ENCODE results near the gene NDUFAF4.

The NDUFAF4 gene

DNA sequence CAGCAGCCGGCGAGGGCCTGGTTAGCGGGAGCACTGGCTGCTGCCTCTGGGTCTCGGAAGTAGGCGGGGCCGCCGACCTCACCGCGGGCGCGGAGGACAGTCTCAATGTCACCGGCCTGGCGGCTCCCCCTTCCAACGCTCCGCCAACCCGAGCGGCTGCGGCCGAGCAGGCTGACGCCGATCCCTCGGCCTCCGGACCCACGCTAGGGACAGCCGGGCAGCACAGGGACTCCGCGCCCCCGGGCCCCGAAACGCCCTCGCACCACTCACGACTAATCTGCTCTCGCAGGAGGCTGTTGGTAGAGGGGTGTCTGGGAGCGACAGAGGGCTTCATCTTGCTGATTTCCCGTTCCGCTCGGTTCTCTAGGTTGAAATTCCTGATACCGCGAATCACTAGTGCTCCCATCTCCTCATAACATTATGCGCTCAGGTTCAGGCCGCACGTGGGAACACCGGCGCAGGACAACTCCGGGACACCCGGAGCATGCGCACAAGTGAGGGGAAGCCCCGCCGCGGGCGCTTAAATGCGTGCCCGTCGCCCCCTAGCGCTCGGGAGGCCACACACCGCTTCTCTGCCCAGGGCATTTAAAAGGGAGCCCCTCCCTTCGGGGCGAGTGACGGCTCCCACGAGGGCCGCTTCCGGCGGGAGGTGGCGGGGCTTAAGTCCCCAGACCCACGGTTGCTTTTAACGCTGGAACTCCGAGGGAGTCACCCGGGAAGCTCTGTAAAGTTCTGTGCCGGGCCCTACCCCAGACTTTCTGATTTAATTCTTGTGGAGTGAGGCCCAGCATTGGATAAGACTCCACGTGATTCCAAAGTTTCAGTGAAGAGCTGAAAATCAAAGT, at the start of gene NDUFAF4:
TSS of gene NDUFAF4 (minus strand) at position 496 of the 845 bp plus-strand sequence. CDS start at position 406, 90 bp downstream.
- peak; percentile 97 for DNase-seq

DNA sequence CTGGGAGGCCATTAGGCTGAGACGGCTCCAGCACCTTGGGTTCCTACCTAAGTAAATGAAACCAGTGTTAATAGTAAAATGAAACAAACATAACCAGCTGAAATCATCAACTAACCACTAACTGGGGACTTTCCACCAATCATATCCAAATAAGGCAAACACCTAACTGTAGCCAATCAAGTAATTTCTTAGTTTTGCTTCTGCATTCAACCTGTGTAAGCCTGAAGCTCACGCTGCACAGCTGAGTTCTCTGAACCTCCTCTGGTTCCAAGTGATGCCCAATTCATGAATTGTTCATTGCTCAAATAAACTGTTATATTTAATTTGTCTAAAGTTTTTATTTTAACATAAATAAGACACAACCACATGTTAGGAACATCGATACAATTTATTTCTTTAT, 49.4 kb upstream of the NDUFAF4 start:
- DNase-seq = no peak

DNA sequence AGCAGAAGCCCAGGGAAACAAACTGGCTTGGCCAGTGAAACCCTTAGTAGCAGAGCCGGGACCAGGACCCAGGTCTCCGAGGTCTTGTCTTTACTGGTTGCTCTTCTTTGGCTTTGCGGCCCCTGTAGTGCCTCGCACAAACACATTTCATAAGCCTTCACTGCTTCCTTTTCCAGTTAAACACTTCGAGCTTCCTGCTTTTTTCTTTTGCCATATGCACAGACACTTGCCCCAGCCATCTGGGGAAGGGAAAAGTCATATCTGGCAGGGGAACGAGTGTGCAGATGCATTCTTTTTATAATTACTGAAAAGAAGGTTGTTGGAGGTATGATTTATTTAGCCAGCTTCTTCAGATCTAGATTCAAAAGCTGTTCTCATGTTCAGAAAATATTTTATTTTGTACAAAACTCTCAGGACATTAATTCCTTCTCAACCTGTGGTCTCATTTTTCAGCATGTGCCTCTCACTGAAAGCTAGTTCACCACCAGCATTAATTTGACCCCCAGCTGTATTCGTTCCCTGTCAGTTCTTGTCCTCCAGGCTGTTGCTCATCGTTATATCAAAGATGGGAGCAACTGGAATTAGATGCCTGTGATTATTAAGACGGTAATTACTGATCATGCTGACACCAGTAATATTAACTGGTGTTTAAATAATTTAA, 46.0 kb upstream of the NDUFAF4 start:
- DNase-seq = no peak

DNA sequence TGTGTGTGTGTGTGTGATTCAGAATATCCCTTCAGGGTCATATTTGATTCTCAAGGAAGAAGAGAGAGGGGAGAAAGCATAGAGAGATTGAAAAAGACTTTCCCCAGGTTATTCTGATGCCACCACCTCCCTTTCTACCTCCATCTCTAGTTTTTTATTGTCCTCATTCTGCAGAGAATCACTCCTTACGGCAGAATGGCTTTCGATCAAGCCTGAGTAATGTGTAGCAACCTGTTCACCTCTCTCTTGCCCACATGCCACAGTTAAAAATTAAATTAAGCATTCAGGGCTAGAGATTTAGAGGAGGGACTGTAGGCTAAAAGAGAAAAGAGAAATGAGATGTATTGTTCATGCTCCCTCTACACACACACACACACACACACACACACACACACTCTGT, 45.0 kb upstream of the NDUFAF4 start:
- no peak for DNase-seq

DNA sequence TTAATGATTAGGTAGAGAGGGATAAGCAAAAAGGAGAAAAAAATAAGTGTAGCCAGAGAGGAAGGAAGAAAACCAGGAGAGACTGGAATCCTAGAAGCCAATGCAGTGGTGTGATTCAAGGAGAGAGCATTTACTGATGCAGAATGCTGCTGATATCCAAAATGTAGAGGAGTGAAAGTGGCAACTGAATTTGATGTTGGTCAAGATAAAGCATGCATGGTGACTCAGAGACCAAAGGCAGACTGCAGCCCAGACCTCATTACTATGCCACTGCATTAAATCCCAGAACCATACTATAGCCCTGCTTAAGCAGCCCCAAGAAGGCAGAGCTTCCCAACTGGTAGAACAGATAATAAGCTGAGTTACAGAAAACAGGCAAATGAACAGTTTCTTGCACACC, 42.6 kb upstream of the NDUFAF4 start:
- no peak for DNase-seq

DNA sequence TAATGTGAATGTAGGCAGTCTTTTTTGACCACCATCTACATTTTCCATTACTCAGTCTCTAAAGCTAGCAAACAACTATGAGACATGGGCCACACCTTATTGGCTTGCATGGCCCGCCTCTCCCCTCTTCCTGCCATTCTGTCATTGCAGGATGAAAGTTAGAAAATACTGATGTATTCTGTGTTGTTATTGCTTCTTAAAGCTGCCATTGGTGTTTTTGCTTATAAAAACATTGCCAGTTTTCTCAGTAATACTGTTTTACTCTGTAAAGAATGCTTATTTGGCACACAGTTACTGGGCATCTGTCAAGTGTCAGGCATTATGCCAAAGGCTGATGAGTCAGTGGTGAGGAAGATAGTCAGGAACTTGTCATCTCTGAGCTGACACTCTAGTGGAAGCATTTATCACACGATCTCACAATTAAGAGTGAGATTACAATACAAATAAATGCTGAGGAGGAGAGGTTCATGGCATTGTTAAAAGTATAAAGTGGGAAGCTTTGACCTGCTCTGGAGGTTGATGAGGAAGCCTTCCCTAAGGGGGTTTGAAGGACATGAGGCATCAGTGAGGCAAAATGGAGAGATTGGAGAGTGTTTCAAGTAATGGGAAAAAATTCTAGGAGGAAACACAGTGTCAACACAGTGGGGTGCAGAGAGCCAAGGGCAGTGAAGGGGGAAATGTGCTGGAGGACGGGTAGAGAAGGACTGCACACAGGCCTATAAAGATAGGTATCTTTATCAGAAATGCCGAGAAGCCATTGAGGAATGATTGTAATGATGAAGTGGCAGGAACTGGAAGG, 41.5 kb upstream of the NDUFAF4 start:
- no peak for DNase-seq

DNA sequence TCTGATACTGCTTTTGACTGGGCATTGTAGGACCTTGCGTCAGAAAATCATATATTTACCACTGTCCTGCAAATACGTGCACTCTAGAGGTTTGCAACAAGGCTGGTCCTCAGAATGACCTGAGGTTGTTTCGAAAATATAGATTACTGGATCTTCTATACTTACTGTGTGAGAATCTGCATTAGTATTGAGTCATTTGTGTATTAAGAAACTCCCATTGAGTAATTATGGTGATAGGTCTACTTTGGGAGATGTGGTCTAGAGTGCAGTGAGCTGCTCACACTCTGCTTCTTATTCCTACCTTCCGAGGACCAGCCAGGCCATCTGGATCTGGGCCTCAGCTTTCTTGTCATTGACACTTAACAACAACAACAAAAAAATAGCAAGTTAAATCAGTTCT, 36.4 kb upstream of the NDUFAF4 start:
- no peak for DNase-seq

DNA sequence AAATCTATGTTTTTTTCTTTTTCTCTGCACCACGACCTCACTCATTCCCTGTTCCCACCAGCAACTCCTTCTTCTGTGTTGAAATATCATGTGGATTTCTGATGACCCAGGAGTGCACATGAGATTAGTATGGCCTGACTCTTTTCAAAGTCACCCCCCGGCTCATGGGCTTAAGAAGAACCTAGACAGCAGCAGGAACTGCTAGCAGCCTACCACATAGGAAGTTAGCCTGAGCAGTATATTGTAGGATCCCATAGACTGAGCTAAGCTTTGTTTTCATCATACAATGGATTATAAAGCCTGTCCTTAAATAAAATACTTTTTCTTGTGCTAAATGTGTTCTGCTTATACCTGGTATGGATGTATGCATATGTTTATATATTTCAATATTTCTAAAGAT, 33.5 kb upstream of the NDUFAF4 start:
- no peak for DNase-seq

DNA sequence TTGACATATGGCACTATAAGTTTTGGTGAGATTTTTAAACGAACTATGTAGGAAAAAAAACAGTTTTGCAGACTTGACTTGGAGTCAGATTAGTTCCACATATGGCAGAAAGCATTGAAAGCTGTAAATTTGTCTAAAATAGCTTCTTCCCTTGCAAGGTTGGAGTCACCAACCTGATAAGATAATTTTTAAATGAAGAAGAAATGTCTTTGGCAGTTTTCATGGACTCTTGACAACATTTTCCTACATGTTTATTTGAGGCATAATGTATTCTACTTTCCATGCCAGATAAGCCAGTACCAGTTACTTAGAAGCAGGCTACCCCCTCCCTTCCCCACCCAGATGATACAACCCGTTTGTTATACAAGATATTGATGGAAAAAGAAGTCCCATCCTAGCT, 32.0 kb upstream of the NDUFAF4 start:
- no peak for DNase-seq

DNA sequence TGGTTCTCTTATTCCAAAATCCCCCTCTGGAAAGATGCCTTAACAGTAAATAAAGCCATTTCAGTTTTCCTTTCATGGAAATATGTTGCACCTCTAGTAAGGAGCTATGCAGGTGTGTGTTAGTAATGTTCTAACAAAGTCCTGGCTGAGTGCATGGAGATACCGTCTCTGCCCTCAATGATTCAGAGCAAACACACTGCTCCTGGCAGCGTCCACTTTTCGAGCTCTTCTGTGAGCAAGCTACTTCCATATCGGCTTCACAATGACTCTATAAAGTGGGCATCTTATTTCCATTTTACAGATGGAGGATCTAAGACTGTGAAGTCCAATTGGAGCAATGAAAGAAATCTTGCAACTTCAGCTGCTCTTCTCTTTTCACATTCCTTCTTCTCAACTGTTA, 30.0 kb upstream of the NDUFAF4 start:
- no peak for DNase-seq

DNA sequence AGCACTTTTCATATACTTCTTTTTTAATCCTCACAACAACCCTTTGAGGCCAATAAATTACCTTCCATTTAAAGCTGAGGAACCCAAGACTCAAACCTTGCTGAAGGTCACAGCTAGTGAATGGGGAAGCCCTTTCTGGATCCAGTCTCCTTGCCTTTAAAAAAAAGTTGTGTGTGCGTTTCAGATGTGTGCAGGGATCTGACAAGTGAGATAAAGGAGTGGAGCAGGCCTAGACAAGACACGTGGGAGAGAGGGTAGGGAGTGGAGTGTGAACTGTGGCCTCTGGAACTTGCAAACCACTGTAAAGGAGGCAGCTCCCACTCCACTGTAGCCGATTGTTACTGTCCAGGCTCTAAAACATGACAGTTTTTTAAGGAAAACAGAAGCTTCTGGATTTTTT, 28.7 kb upstream of the NDUFAF4 start:
- no peak for DNase-seq

DNA sequence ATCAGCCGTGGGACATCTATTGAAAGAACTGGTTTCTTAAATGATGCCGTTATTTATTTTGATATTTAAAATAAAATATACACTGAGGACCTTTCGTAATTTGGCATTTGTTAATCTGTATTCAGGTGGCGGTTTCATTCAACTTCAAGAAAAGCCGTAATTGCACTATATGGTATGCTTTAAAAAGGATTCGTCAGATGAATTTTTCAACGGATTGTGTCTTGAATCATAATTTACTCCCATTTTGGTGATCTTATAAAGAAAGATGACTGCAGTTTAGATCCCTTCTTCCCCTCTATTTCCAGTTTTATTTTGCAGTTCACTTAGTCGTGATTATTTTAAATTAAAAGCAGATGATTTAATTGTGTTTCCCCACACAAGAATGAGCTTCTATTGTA, 27.6 kb upstream of the NDUFAF4 start:
- no peak for DNase-seq

DNA sequence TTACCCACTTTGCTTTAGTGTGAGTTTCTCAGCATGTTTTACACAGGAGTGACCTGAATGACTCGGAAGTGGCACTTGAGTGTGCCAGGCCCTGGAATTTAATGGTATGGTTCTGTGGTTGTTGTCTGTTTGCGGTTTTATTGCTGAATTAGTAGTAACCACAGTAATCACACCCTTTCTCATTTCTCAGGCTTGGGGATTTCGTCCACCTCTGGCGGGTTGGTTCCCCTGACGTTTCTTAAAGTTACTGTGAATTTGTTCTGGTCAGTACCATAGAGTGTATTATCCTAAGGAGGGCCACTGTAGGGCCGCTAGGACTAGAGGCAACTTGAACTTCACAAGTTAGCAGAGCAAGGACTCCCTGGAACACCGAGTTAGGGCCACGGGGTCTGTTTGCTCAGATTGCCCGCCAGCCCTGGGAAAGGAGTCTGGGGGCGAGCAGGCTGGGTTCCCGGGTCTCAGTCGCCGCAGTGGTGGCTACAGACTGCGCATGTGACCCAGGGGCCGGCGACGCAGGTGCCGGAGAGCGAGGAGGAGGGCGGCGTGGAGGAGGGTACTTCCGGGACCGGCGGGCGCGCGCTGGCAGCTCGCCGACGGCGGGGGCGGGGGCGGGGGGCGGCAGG, 26.3 kb upstream of the NDUFAF4 start:
- DNase-seq = no peak

DNA sequence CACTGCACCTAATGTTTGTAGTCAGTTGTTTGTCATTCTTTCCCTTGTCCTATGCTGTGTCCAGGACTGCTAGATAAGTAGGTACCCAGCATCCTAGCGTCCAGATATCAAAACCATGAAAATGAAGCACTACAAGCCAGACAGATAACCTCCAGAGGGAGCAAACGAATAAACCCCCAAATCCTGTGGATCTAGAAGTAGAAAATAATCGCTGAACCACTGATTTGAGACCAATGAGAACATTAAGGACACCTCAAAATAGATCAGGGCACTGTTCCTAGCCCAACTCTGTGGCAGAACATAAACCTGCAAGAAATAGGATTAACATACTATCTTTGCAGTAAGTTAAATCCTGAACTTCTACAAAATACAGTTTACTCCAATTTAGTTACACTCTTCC, 25.7 kb upstream of the NDUFAF4 start:
- no peak for DNase-seq

DNA sequence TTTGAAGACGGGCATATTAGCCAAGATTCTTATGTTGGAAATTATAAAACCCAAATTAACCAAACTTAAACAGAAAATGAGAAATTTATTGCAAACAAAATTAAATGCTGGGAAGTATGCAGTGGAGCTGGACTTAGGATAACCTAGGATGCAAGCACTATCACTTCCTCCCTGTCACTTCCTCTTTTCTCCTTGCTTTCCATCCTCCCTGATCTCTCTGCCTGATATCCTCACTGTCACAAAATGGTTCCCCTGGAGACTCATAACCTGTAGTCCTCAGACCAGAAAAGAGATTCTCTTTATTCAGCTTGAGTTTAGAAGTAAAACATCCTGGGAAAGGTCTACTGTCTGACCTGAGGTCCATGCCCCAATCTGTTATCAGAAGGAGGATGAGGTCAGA, 19.4 kb upstream of the NDUFAF4 start:
- DNase-seq = no peak

DNA sequence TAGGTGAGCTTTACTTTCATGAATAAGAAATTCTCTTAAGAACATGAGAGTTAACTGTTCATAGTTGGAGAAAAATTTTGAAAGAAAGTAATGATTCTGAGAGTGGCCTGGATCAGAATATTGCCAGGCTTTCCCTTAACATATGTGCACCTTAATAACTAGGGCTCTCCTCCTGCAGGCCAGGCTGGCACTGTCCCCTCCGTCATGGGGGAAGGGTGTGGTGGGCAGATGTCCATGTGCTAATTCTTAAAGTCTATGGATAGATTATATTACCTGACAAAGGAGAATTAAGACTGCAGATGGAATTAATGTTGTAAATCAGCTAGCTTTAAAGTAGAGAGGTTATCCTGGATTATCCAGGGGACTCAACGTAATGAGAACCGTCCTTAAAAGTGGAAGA, 15.9 kb upstream of the NDUFAF4 start:
- DNase-seq = no peak

DNA sequence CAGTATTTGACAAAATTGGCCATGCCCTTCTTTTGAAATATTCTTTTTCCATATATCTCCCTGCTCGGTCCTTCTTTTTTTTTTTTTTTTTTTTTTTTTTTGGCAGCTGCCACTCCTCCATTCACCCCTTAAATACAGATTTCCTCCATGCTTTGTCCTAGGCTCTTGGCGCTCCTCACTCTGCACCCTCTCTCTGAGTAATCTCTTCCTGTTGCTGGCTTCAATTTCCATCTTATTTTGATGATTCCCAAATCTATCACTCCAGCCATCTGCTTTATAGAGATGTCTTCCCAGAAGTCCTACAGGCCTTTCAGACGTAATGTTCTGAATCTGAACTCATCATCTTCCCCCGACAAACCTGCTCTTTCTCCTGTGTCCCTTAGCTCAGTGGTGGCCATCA, 14.1 kb upstream of the NDUFAF4 start:
- DNase-seq = no peak

DNA sequence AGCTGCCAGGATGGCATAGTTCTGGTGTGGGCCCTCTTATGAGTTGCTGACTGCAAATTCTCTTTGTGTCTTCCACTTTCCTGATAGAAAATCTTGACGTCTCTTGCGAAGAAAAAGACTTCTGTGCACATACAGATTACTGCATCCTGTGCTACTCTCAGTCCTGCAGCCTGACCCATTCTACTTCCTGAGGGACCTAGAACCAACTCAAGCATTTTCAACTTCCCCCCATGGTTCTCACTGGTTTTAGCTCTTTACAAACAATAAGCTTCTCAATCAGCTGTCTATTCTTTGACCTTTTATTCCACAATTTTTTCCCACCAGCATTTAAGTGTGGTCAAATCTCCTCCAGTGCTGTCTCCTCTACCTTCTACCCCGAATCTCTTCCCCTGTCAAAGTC, 13.5 kb upstream of the NDUFAF4 start:
- DNase-seq = no peak

DNA sequence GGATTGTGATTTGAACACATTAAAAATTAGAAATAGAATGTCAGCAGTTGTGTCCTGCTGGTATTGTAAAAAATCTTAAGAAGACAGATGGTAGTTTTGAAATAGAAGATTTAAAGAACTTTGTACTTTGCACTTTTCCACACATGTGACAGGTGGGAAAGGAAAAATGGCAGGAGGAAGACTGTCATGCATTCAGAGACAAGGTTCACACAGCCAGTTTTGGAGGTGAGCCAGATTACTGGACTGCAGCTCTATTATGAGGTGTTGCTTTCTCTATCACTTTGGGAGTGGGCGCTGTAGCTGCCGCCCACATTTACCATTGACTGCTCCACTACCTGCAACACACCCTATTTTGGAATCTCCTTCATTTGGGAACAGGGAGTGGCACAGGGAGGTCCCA, 12.1 kb upstream of the NDUFAF4 start:
- no peak for DNase-seq

DNA sequence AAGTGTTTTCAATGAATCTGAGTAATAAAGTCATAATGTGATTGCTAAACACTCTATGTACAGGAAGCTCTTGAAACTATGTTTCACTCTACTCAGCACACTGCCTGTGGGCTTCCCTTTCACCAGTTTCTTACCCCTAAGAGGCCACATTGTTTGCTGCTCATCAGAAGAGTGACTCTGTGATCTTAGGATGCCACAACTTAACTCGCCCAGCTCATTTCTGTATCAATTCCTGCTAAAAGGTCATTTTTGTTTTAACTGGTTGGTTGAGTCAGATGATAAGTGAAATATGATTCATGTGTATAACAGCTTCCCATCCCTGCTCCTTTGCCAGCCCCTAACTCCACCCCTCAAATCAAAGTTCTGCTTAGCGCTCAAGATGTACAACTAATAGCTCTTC, 9.8 kb upstream of the NDUFAF4 start:
- DNase-seq = no peak

DNA sequence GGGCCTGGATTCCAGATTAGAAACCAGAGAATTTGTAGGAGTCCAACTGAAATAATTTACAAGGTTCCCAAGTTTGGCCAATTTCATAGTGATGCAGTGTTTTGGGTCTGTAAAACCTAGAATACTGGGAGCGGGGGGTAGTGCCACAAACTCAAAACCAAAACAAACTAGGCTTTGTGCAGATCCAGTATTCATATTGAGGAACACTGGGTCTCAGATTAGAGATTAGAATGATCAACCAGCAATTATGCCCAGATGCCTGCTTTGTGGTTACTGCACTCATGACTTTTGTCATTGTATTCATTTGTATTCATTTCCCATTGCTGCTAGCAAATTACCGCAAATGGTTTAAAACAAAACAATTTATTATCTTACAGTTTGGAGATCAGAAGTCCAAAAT, 3.2 kb upstream of the NDUFAF4 start:
- no peak for DNase-seq

DNA sequence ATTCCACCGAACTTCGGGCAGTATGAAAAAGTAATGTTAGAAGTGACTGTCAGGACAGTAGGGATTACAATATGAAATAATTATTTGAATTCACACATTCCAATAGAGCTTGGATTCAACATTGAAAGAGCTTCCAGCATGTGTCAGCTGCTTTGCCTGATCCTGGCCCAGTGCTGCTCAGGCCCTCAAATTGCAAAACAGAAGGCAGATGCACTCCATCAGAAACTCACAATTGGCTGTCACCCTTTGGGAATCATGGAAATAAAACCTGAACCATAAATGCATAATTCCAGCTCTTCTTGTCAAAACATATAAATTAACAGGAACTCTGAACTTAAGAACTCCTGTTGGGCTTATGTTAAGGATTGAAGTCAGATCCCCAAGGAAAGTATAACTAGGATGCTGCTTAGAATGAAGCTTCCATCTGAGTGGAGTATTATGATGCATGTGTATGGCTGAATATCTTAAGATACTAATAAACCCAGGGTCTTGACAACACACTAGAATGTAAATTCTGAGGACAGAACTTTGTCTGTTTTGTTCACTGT, 1.8 kb upstream of the NDUFAF4 start:
- DNase-seq = no peak

DNA sequence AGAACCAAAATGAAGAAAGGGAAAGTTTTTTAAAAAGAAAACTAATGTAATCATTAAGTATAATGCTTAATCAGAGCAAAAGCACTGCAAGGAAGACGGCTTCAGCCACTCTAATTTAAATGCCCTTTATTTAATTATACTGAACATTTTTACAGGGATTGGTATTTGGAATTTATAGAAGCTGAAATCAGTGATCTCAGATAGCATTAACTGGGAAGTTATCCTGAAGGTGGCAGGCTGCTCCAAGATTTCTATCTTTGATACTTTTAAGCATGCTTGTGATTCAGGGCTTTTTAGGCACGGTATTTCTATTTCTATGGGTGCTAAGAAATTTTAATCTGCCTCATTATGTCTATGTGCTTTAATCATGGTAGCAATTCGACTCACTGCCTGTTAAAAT, 1.3 kb upstream of the NDUFAF4 start:
- DNase-seq = no peak
